Measurements from ENCODE around the gene WFDC1. TPM values are rescaled to one million over a fixed set of nuclear protein-coding genes. Genes with fewer than 3 reads are reported as not detected.

Gene WFDC1
- total RNA-seq, 1 donor from 2014 or later, result 1.6 TPM

DNA sequence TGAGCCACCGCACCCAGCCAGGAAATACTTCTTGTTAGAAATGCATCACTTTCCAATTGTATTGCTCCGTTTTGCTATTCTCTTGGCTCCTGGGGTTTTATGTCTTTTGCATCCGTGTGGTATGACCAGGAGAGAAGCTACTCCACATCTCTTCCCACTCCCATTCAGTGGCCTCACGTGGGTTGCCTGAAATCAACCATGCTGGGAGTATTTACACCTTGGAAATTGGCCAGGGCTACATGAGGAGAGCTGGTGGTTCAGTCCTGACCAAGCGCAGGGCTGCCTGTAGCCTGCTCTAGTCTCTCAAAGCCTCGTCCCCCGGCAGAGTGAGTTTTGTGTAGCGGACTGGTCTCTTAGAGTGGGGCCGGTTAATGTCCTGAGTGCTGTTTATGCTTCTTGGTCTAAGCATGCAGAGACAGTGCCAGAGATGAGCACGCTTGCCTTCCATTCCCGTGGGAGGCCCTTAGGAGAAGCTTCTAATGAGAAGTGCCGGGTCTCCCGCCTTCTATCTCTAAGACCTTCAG lies 3.8 kb downstream of the WFDC1 start:
- H3K27me3 ChIP-seq (ENCODE audit: control insufficient read depth in 3 of 3, insufficient read depth in 3 of 3, low read length in 3 of 3), result peaks cover 25 to 60% (median 45%) of the 10 kb centered on the region in 3 donors
- H3K4me3 ChIP-seq (ENCODE audit: low read length in 3 of 3), result no peak overlapping the region

GRCh38 chr16:84299734-84300440 lies 5.2 kb downstream of the WFDC1 start:
- Histone ChIP-seq H3K9ac (ENCODE audit: low read depth in 1 of 3, low read length in 3 of 3) (no peak overlapping the region), H3K4me1 (ENCODE audit: control insufficient read depth in 3 of 3, insufficient read depth in 3 of 3, low read length in 3 of 3) (peaks cover 2 to 5% (median 3%) of the 10 kb centered on the region in 3 donors), H3K4me3 (ENCODE audit: low read length in 3 of 3) (no peak overlapping the region), H3K27me3 (ENCODE audit: control insufficient read depth in 3 of 3, insufficient read depth in 3 of 3, low read length in 3 of 3) (peaks cover 17 to 49% (median 40%) of the 10 kb centered on the region in 3 donors), H3K27ac (ENCODE audit: low read depth, low read length) (no peak overlapping the region), H3K36me3 (ENCODE audit: control insufficient read depth in 3 of 3, insufficient read depth in 3 of 3, low read length in 3 of 3) (no peaks in the 10 kb centered on the region), H3K9me3 (ENCODE audit: control insufficient read depth in 3 of 3, low read length in 3 of 3) (no peaks in the 10 kb centered on the region)

More for the DNA sequence above, 3.8 kb downstream of the WFDC1 start:
- Histone ChIP-seq H3K36me3 (ENCODE audit: control insufficient read depth in 3 of 3, insufficient read depth in 3 of 3, low read length in 3 of 3) (no peaks in the 10 kb centered on the region), H3K9ac (ENCODE audit: low read depth in 1 of 3, low read length in 3 of 3) (no peak overlapping the region), H3K27ac (ENCODE audit: low read depth, low read length) (no peak overlapping the region), H3K4me1 (ENCODE audit: control insufficient read depth in 3 of 3, insufficient read depth in 3 of 3, low read length in 3 of 3) (peaks cover 8 to 12% (median 10%) of the 10 kb centered on the region in 3 donors), H3K9me3 (ENCODE audit: control insufficient read depth in 3 of 3, low read length in 3 of 3) (no peaks in the 10 kb centered on the region)

DNA sequence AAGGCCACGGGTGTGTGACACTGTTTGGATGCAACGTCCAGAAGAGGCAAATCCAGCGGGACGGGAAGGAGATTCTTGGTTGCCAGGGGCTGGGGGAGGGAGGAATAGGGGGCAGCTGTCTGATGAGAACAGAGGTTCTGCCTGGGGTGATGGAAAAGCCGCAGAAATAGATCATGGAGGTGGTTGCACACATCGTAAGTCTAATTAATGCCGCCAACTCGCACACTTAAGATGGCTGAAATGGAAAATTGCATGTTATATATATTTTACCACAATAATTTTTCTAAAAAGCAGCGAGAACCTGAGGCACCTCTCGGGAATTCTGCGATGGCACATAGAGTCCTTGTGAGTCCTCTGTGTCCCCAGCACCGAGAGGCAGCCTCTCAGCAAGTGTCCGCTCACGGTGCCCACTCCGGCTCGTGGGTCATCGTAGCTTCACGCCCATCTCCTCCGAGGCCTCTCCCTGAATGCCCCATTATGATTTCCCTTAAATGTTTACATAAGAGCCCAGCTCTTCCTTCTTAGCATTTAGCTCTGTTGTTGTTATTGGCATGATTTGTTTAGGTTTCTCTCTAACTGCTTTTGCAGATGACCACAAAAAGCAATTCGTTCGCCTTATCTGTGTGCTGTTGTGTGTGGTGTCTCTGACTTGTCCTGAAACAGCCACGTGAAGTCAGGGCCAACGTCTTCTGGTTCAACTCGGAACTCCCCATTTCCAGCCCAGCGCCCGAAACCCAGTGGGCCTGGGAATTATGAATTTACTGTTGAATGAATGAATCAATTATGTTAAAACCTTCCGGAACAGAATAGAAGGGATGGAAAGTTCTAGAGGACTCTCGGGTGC lies 7.7 kb downstream of the WFDC1 start:
- peaks cover 0 to 5% (median 0%) of the 10 kb centered on the region in 3 donors for H3K4me1 ChIP-seq (ENCODE audit: control insufficient read depth in 3 of 3, insufficient read depth in 3 of 3, low read length in 3 of 3)
- H3K36me3 ChIP-seq (ENCODE audit: control insufficient read depth in 3 of 3, insufficient read depth in 3 of 3, low read length in 3 of 3), result no peaks in the 10 kb centered on the region
- peaks cover 3 to 31% (median 31%) of the 10 kb centered on the region in 3 donors for H3K27me3 ChIP-seq (ENCODE audit: control insufficient read depth in 3 of 3, insufficient read depth in 3 of 3, low read length in 3 of 3)
- H3K27ac ChIP-seq (ENCODE audit: low read depth, low read length), result peak overlapping the region; percentile 69
- H3K4me3 ChIP-seq (ENCODE audit: low read length in 3 of 3), result no peak overlapping the region
- H3K9ac ChIP-seq (ENCODE audit: low read depth in 1 of 3, low read length in 3 of 3), result no peak overlapping the region
- H3K9me3 ChIP-seq (ENCODE audit: control insufficient read depth in 3 of 3, low read length in 3 of 3), result no peaks in the 10 kb centered on the region

GRCh38 chr16:84303023-84303422 lies 8.3 kb downstream of the WFDC1 start:
- peaks cover 0 to 5% (median 0%) of the 10 kb centered on the region in 3 donors for H3K4me1 ChIP-seq (ENCODE audit: control insufficient read depth in 3 of 3, insufficient read depth in 3 of 3, low read length in 3 of 3)
- no peak overlapping the region for H3K4me3 ChIP-seq (ENCODE audit: low read length in 3 of 3)
- H3K36me3 ChIP-seq (ENCODE audit: control insufficient read depth in 3 of 3, insufficient read depth in 3 of 3, low read length in 3 of 3), result no peaks in the 10 kb centered on the region
- no peak overlapping the region for H3K9ac ChIP-seq (ENCODE audit: low read depth in 1 of 3, low read length in 3 of 3)
- H3K27ac ChIP-seq (ENCODE audit: low read depth, low read length), result no peak overlapping the region
- no peaks in the 10 kb centered on the region for H3K9me3 ChIP-seq (ENCODE audit: control insufficient read depth in 3 of 3, low read length in 3 of 3)
- peaks cover 0 to 30% (median 28%) of the 10 kb centered on the region in 3 donors for H3K27me3 ChIP-seq (ENCODE audit: control insufficient read depth in 3 of 3, insufficient read depth in 3 of 3, low read length in 3 of 3)

GRCh38 chr16:84303516-84303915 lies 8.8 kb downstream of the WFDC1 start:
- peaks cover 0 to 5% (median 0%) of the 10 kb centered on the region in 3 donors for H3K4me1 ChIP-seq (ENCODE audit: control insufficient read depth in 3 of 3, insufficient read depth in 3 of 3, low read length in 3 of 3)

DNA sequence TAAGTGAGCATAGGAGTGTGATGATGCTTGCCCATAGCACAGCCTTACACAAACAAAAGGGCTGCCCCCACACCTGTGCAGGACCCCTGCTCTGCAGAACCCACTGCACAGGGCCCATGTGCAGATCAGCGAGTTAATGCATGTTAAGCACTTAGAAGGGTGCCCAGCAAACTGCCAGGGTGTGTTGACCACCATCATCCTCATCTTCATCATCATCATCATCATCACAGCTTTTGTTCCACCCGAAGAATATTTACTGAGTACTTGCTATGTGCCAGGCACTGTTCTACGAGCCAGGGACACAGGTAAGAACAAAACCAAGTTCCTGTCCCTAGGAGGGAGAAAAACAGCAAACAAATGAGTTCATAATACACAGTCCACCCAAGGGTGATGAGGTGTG lies 11.9 kb downstream of the WFDC1 start:
- Histone ChIP-seq H3K27me3 (ENCODE audit: control insufficient read depth in 3 of 3, insufficient read depth in 3 of 3, low read length in 3 of 3) (peaks cover 8 to 34% (median 25%) of the 10 kb centered on the region in 3 donors), H3K9ac (ENCODE audit: low read depth in 1 of 3, low read length in 3 of 3) (no peak overlapping the region), H3K9me3 (ENCODE audit: control insufficient read depth in 3 of 3, low read length in 3 of 3) (no peaks in the 10 kb centered on the region), H3K27ac (ENCODE audit: low read depth, low read length) (no peak overlapping the region), H3K4me3 (ENCODE audit: low read length in 3 of 3) (no peak overlapping the region), H3K36me3 (ENCODE audit: control insufficient read depth in 3 of 3, insufficient read depth in 3 of 3, low read length in 3 of 3) (no peaks in the 10 kb centered on the region), H3K4me1 (ENCODE audit: control insufficient read depth in 3 of 3, insufficient read depth in 3 of 3, low read length in 3 of 3) (peaks cover 0 to 5% (median 0%) of the 10 kb centered on the region in 3 donors)

More at GRCh38 chr16:84303516-84303915, 8.8 kb downstream of the WFDC1 start:
- Histone ChIP-seq H3K9ac (ENCODE audit: low read depth in 1 of 3, low read length in 3 of 3) (no peak overlapping the region), H3K36me3 (ENCODE audit: control insufficient read depth in 3 of 3, insufficient read depth in 3 of 3, low read length in 3 of 3) (no peaks in the 10 kb centered on the region), H3K27ac (ENCODE audit: low read depth, low read length) (peak overlapping the region; percentile 48), H3K9me3 (ENCODE audit: control insufficient read depth in 3 of 3, low read length in 3 of 3) (no peaks in the 10 kb centered on the region), H3K27me3 (ENCODE audit: control insufficient read depth in 3 of 3, insufficient read depth in 3 of 3, low read length in 3 of 3) (peaks cover 2 to 33% (median 33%) of the 10 kb centered on the region in 3 donors), H3K4me3 (ENCODE audit: low read length in 3 of 3) (no peak overlapping the region)

DNA sequence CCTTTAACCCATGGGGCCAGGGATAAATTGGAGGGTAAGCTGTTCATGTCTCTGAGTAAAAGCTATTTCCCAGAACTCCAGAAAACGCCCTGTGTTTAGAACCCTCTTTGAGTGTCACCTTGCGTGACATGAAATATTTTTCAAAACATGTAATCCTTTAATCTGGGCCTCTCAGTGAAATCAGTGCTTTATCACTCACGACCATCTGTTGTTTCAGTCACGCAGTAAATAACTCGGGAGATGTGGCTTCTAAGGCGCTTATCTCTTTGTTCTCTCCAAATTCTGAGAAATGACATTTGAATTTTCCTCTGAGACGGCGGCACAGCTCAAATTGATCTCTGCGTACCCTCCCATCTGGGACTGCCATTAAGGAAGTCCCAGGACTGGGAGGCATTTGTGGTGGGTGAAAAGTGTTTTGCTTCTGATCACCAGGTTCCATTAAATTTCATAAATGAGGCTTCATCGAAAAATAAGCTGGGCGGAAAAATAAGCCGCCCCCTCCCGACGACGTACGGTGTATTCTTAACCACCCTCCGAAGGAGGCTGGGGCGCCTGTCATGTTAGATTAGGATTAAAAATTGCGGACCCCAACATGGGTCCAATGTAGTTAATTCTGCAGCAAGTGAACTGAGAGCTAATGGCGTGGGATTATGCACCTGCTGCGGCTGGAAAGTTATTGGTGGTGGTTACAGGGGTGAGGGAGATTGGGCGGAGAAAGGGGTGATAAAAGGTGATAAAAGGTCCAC lies 12.7 kb downstream of the WFDC1 start:
- Histone ChIP-seq H3K4me3 (ENCODE audit: low read length in 3 of 3) (no peak overlapping the region), H3K36me3 (ENCODE audit: control insufficient read depth in 3 of 3, insufficient read depth in 3 of 3, low read length in 3 of 3) (no peaks in the 10 kb centered on the region), H3K27ac (ENCODE audit: low read depth, low read length) (no peak overlapping the region), H3K4me1 (ENCODE audit: control insufficient read depth in 3 of 3, insufficient read depth in 3 of 3, low read length in 3 of 3) (peaks cover 0 to 3% (median 0%) of the 10 kb centered on the region in 3 donors), H3K9me3 (ENCODE audit: control insufficient read depth in 3 of 3, low read length in 3 of 3) (no peaks in the 10 kb centered on the region), H3K27me3 (ENCODE audit: control insufficient read depth in 3 of 3, insufficient read depth in 3 of 3, low read length in 3 of 3) (peaks cover 8 to 33% (median 25%) of the 10 kb centered on the region in 3 donors), H3K9ac (ENCODE audit: low read depth in 1 of 3, low read length in 3 of 3) (no peak overlapping the region)

DNA sequence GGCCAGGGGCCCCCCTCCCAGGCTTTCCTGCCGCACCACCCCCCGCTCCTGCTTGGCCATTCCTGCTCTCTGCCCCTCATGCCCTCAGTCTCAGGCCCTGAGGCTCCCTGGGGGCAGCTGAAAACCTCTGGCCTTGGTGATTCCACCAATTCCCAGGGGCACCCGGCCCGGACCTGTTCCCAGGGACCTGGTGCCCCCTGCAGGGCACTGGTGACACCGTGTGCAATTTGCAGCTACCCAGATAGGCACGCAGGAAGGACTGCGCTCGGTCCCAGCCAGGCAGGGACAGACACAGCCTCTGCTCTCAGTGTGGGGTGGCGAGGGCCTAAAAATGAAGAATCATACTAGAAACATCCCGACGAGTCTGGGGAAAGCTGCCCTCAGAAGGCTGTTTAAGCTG lies 13.4 kb downstream of the WFDC1 start:
- Histone ChIP-seq H3K4me1 (ENCODE audit: control insufficient read depth in 3 of 3, insufficient read depth in 3 of 3, low read length in 3 of 3) (no peaks in the 10 kb centered on the region), H3K4me3 (ENCODE audit: low read length in 3 of 3) (no peak overlapping the region), H3K9ac (ENCODE audit: low read depth in 1 of 3, low read length in 3 of 3) (no peak overlapping the region), H3K9me3 (ENCODE audit: control insufficient read depth in 3 of 3, low read length in 3 of 3) (no peaks in the 10 kb centered on the region), H3K27me3 (ENCODE audit: control insufficient read depth in 3 of 3, insufficient read depth in 3 of 3, low read length in 3 of 3) (peaks cover 9 to 40% (median 30%) of the 10 kb centered on the region in 3 donors), H3K27ac (ENCODE audit: low read depth, low read length) (no peak overlapping the region), H3K36me3 (ENCODE audit: control insufficient read depth in 3 of 3, insufficient read depth in 3 of 3, low read length in 3 of 3) (no peaks in the 10 kb centered on the region)

DNA sequence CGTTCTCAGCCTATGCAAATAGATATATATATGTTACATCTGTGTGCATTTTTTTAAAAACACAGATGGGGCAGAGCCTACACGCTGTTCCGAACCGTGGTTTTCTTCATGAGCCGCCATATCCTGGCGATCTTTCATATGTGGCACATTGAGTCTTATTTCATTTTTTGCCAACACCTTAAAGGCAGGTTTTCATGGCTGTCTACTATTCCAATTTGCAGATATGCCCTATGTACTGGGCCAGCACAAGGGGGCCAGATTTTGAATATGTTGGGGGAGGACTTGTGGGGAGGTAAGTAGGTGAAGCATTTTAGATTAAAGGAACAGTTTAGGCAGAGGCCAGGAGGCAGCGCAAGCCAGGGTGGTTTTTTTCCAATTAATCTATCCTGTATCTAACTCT lies 16.0 kb downstream of the WFDC1 start:
- no peak overlapping the region for H3K9ac ChIP-seq (ENCODE audit: low read depth in 1 of 3, low read length in 3 of 3)
- no peaks in the 10 kb centered on the region for H3K36me3 ChIP-seq (ENCODE audit: control insufficient read depth in 3 of 3, insufficient read depth in 3 of 3, low read length in 3 of 3)
- peaks cover 20 to 47% (median 33%) of the 10 kb centered on the region in 3 donors for H3K27me3 ChIP-seq (ENCODE audit: control insufficient read depth in 3 of 3, insufficient read depth in 3 of 3, low read length in 3 of 3)
- no peaks in the 10 kb centered on the region for H3K4me1 ChIP-seq (ENCODE audit: control insufficient read depth in 3 of 3, insufficient read depth in 3 of 3, low read length in 3 of 3)
- H3K4me3 ChIP-seq (ENCODE audit: low read length in 3 of 3), result no peak overlapping the region
- no peaks in the 10 kb centered on the region for H3K9me3 ChIP-seq (ENCODE audit: control insufficient read depth in 3 of 3, low read length in 3 of 3)
- no peak overlapping the region for H3K27ac ChIP-seq (ENCODE audit: low read depth, low read length)
